Measurements from ENCODE around the gene HRC. TPM values are rescaled to one million over a fixed set of nuclear protein-coding genes. Genes with fewer than 3 reads are reported as not detected.
A peak's percentile ranks its signal among the peaks of the same experiment; 100 is the strongest.
"Not testable (repeated sequence)": the region's sequence is repeated elsewhere in the genome, so short reads cannot be mapped to it uniquely, and the experiment has no call there.

HRC gene
- total RNA-seq, 1 donor from 2014 or later: 78.3 TPM

GRCh38 chr19:49151267-49152118 lies 3.7 kb downstream of the HRC start:
- H3K4me3 ChIP-seq (ENCODE audit: low read length in 3 of 3): peak overlapping the region; percentile 91 to 94 (median 92)
- peaks cover 27 to 61% (median 49%) of the 10 kb centered on the region in 3 donors for H3K4me1 ChIP-seq (ENCODE audit: control insufficient read depth in 3 of 3, insufficient read depth in 3 of 3, low read length in 3 of 3)
- no peaks in the 10 kb centered on the region for H3K9me3 ChIP-seq (ENCODE audit: control insufficient read depth in 3 of 3, low read length in 3 of 3)

GRCh38 chr19:49150944-49151243 lies 4.3 kb downstream of the HRC start:
- Histone ChIP-seq H3K4me3 (ENCODE audit: low read length in 3 of 3) (peak overlapping the region; percentile 91 to 94 (median 92)), H3K9me3 (ENCODE audit: control insufficient read depth in 3 of 3, low read length in 3 of 3) (no peaks in the 10 kb centered on the region), H3K27ac (ENCODE audit: low read depth, low read length) (peak overlapping the region; percentile 83), H3K27me3 (ENCODE audit: control insufficient read depth in 3 of 3, insufficient read depth in 3 of 3, low read length in 3 of 3) (no peaks in the 10 kb centered on the region), H3K4me1 (ENCODE audit: control insufficient read depth in 3 of 3, insufficient read depth in 3 of 3, low read length in 3 of 3) (peaks cover 32 to 61% (median 50%) of the 10 kb centered on the region in 3 donors), H3K36me3 (ENCODE audit: control insufficient read depth in 3 of 3, insufficient read depth in 3 of 3, low read length in 3 of 3) (peaks cover 0 to 9% (median 0%) of the 10 kb centered on the region in 3 donors), H3K9ac (ENCODE audit: low read depth in 1 of 3, low read length in 3 of 3) (peak overlapping the region; percentile 83 to 92 (median 90))

More at GRCh38 chr19:49151267-49152118, 3.7 kb downstream of the HRC start:
- peak overlapping the region; percentile 83 for H3K27ac ChIP-seq (ENCODE audit: low read depth, low read length)
- H3K27me3 ChIP-seq (ENCODE audit: control insufficient read depth in 3 of 3, insufficient read depth in 3 of 3, low read length in 3 of 3): no peaks in the 10 kb centered on the region
- H3K36me3 ChIP-seq (ENCODE audit: control insufficient read depth in 3 of 3, insufficient read depth in 3 of 3, low read length in 3 of 3): peaks cover 0 to 9% (median 0%) of the 10 kb centered on the region in 3 donors
- H3K9ac ChIP-seq (ENCODE audit: low read depth in 1 of 3, low read length in 3 of 3): peak overlapping the region; percentile 51 to 92 (median 90)

- peak overlapping the region; percentile 83 for H3K27ac ChIP-seq (ENCODE audit: low read depth, low read length)
These were observed 4.9 kb downstream of the HRC start for GRCh38 chr19:49150106-49150943.

GRCh38 chr19:49149652-49150105 lies 5.5 kb downstream of the HRC start:
- Histone ChIP-seq H3K4me1 (ENCODE audit: control insufficient read depth in 3 of 3, insufficient read depth in 3 of 3, low read length in 3 of 3) (peaks cover 34 to 65% (median 52%) of the 10 kb centered on the region in 3 donors), H3K9me3 (ENCODE audit: control insufficient read depth in 3 of 3, low read length in 3 of 3) (no peaks in the 10 kb centered on the region), H3K9ac (ENCODE audit: low read depth in 1 of 3, low read length in 3 of 3) (peak overlapping the region; percentile 83 to 92 (median 90))

More at GRCh38 chr19:49150106-49150943, 4.9 kb downstream of the HRC start:
- Histone ChIP-seq H3K4me3 (ENCODE audit: low read length in 3 of 3) (peak overlapping the region; percentile 91 to 94 (median 92)), H3K36me3 (ENCODE audit: control insufficient read depth in 3 of 3, insufficient read depth in 3 of 3, low read length in 3 of 3) (peaks cover 0 to 9% (median 0%) of the 10 kb centered on the region in 3 donors), H3K9me3 (ENCODE audit: control insufficient read depth in 3 of 3, low read length in 3 of 3) (no peaks in the 10 kb centered on the region), H3K27me3 (ENCODE audit: control insufficient read depth in 3 of 3, insufficient read depth in 3 of 3, low read length in 3 of 3) (no peaks in the 10 kb centered on the region), H3K9ac (ENCODE audit: low read depth in 1 of 3, low read length in 3 of 3) (peak overlapping the region; percentile 83 to 92 (median 90)), H3K4me1 (ENCODE audit: control insufficient read depth in 3 of 3, insufficient read depth in 3 of 3, low read length in 3 of 3) (peaks cover 34 to 66% (median 52%) of the 10 kb centered on the region in 3 donors)

GRCh38 chr19:49148784-49149651 lies 6.2 kb downstream of the HRC start:
- Histone ChIP-seq H3K4me3 (ENCODE audit: low read length in 3 of 3) (peak overlapping the region; percentile 91 to 94 (median 92)), H3K36me3 (ENCODE audit: control insufficient read depth in 3 of 3, insufficient read depth in 3 of 3, low read length in 3 of 3) (peaks cover 0 to 9% (median 0%) of the 10 kb centered on the region in 3 donors), H3K27me3 (ENCODE audit: control insufficient read depth in 3 of 3, insufficient read depth in 3 of 3, low read length in 3 of 3) (no peaks in the 10 kb centered on the region), H3K9me3 (ENCODE audit: control insufficient read depth in 3 of 3, low read length in 3 of 3) (no peaks in the 10 kb centered on the region), H3K9ac (ENCODE audit: low read depth in 1 of 3, low read length in 3 of 3) (peak overlapping the region; percentile 83 to 92 (median 90)), H3K4me1 (ENCODE audit: control insufficient read depth in 3 of 3, insufficient read depth in 3 of 3, low read length in 3 of 3) (peaks cover 31 to 59% (median 47%) of the 10 kb centered on the region in 3 donors), H3K27ac (ENCODE audit: low read depth, low read length) (peak overlapping the region; percentile 83)

More at GRCh38 chr19:49149652-49150105, 5.5 kb downstream of the HRC start:
- Histone ChIP-seq H3K4me3 (ENCODE audit: low read length in 3 of 3) (peak overlapping the region; percentile 91 to 94 (median 92)), H3K36me3 (ENCODE audit: control insufficient read depth in 3 of 3, insufficient read depth in 3 of 3, low read length in 3 of 3) (peaks cover 0 to 9% (median 0%) of the 10 kb centered on the region in 3 donors), H3K27ac (ENCODE audit: low read depth, low read length) (peak overlapping the region; percentile 83), H3K27me3 (ENCODE audit: control insufficient read depth in 3 of 3, insufficient read depth in 3 of 3, low read length in 3 of 3) (no peaks in the 10 kb centered on the region)

GRCh38 chr19:49148044-49148682 lies 7.0 kb downstream of the HRC start:
- Histone ChIP-seq H3K9ac (ENCODE audit: low read depth in 1 of 3, low read length in 3 of 3) (peak overlapping the region in 2 of 3 donors; percentile 50 to 77), H3K36me3 (ENCODE audit: control insufficient read depth in 3 of 3, insufficient read depth in 3 of 3, low read length in 3 of 3) (peaks cover 0 to 8% (median 0%) of the 10 kb centered on the region in 3 donors), H3K27me3 (ENCODE audit: control insufficient read depth in 3 of 3, insufficient read depth in 3 of 3, low read length in 3 of 3) (no peaks in the 10 kb centered on the region), H3K4me3 (ENCODE audit: low read length in 3 of 3) (peak overlapping the region; percentile 62 to 94 (median 92)), H3K4me1 (ENCODE audit: control insufficient read depth in 3 of 3, insufficient read depth in 3 of 3, low read length in 3 of 3) (peaks cover 26 to 54% (median 40%) of the 10 kb centered on the region in 3 donors), H3K9me3 (ENCODE audit: control insufficient read depth in 3 of 3, low read length in 3 of 3) (no peaks in the 10 kb centered on the region), H3K27ac (ENCODE audit: low read depth, low read length) (peak overlapping the region; percentile 83)

- H3K4me1 ChIP-seq (ENCODE audit: control insufficient read depth in 3 of 3, insufficient read depth in 3 of 3, low read length in 3 of 3): peaks cover 28 to 51% (median 44%) of the 10 kb centered on the region in 3 donors
- not testable (repeated sequence) for H3K36me3 ChIP-seq (ENCODE audit: control insufficient read depth in 3 of 3, insufficient read depth in 3 of 3, low read length in 3 of 3); H3K4me3 ChIP-seq (ENCODE audit: low read length in 3 of 3); H3K9me3 ChIP-seq (ENCODE audit: control insufficient read depth in 3 of 3, low read length in 3 of 3); H3K27me3 ChIP-seq (ENCODE audit: control insufficient read depth in 3 of 3, insufficient read depth in 3 of 3, low read length in 3 of 3); H3K27ac ChIP-seq (ENCODE audit: low read depth, low read length)
- peak overlapping the region in 1 of 3 donors; percentile 33 for H3K9ac ChIP-seq (ENCODE audit: low read depth in 1 of 3, low read length in 3 of 3)
These were observed 8.8 kb downstream of the HRC start for GRCh38 chr19:49146408-49146770.

GRCh38 chr19:49145573-49146407 lies 9.4 kb downstream of the HRC start:
- H3K27ac ChIP-seq (ENCODE audit: low read depth, low read length): no peak overlapping the region
- no peaks in the 10 kb centered on the region for H3K27me3 ChIP-seq (ENCODE audit: control insufficient read depth in 3 of 3, insufficient read depth in 3 of 3, low read length in 3 of 3)
- no peaks in the 10 kb centered on the region for H3K9me3 ChIP-seq (ENCODE audit: control insufficient read depth in 3 of 3, low read length in 3 of 3)
- peak overlapping the region in 1 of 3 donors; percentile 33 for H3K9ac ChIP-seq (ENCODE audit: low read depth in 1 of 3, low read length in 3 of 3)
- no peaks in the 10 kb centered on the region for H3K36me3 ChIP-seq (ENCODE audit: control insufficient read depth in 3 of 3, insufficient read depth in 3 of 3, low read length in 3 of 3)
- H3K4me3 ChIP-seq (ENCODE audit: low read length in 3 of 3): peak overlapping the region; percentile 14 to 49 (median 29)
- peaks cover 23 to 46% (median 38%) of the 10 kb centered on the region in 3 donors for H3K4me1 ChIP-seq (ENCODE audit: control insufficient read depth in 3 of 3, insufficient read depth in 3 of 3, low read length in 3 of 3)
